PC-9 (cell line): Measurements from ENCODE around the gene CIBAR2.

Experiments used
- EZH2 ChIP-seq: fragments of 200-600 bp; sonication (generic); IDR thresholded peaks from 2 replicates; pipeline ENCODE4 v1.8.0; 2017; ENCODE audit warnings: antibody characterized with exemption, low read depth
- TF ChIP-seq, protein P1 (sequence below): fragments of 200-600 bp; sonication (generic); conservative IDR thresholded peaks from 2 replicates; pipeline ENCODE4 v1.6.1; 2017; ENCODE audit warnings: mixed run types, antibody characterized with exemption, mild to moderate bottlenecking, moderate library complexity

DNA sequence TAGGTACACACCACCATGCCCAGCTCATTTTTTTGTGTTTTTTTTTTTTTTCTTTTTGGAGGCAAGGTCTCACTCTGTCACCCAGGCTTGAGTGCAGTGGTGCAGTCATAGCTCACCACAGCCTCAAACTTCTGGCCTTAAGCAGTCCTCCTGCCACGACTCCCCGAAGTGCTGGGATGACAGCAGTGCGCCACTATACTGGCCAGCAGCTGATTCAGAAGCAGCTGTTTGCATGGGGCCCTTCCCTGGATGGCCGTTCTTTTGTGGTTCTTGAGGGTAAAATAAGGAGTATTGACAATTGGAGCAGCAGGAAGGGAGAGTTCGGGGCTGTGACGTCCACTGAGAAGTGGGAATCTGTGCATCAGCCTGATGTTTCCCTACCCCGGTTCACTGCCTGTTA lies 43.1 kb downstream of the CIBAR2 start:
- TF ChIP-seq EZH2 = no peak
- TF ChIP-seq, protein P1, sequence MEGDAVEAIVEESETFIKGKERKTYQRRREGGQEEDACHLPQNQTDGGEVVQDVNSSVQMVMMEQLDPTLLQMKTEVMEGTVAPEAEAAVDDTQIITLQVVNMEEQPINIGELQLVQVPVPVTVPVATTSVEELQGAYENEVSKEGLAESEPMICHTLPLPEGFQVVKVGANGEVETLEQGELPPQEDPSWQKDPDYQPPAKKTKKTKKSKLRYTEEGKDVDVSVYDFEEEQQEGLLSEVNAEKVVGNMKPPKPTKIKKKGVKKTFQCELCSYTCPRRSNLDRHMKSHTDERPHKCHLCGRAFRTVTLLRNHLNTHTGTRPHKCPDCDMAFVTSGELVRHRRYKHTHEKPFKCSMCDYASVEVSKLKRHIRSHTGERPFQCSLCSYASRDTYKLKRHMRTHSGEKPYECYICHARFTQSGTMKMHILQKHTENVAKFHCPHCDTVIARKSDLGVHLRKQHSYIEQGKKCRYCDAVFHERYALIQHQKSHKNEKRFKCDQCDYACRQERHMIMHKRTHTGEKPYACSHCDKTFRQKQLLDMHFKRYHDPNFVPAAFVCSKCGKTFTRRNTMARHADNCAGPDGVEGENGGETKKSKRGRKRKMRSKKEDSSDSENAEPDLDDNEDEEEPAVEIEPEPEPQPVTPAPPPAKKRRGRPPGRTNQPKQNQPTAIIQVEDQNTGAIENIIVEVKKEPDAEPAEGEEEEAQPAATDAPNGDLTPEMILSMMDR = no peak
